ENCODE measurements around the gene CHMP6. TPM values are rescaled to one million over a fixed set of nuclear protein-coding genes. Genes with fewer than 3 reads are reported as not detected.

CHMP6 gene
- total RNA-seq, 4 donors from 2014 or later, result 13.5 to 23.2 (median 16.8) TPM

DNA sequence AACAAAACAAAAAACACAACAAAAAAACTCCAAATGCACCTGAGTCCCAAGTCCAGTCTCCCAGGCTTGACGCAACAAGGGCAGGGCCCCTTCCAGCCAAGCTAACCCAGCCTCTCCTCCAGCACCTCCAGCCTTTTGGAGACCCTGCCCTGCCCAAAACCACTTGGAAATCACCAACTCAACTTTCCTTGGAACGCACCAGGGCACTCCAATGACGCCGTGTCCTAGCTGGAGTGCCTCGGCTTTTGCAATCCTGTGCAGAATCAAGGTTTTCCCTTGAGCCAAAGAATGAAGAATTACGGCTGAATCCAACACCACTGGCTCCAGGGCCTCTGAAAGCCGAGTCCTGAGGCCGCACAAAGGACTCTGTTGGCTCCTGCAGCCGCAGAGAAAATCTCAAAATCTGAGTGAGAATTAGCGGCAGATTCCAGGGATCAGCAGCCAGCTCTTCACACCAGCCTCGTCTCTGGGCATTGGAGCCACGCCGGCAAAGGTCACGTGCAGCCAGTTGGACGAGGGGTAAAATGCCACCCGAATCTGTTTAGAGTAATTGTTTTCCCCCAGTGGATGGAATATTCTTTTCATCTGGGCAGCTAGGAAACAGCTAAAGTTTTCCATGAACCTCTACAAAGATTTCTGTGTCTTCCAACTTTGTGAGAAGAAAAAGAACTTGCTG is 33.6 kb downstream of the CHMP6 start:
- DNase-seq (ENCODE audit: low spot score), result no peak
- TF ChIP-seq, protein P1, sequence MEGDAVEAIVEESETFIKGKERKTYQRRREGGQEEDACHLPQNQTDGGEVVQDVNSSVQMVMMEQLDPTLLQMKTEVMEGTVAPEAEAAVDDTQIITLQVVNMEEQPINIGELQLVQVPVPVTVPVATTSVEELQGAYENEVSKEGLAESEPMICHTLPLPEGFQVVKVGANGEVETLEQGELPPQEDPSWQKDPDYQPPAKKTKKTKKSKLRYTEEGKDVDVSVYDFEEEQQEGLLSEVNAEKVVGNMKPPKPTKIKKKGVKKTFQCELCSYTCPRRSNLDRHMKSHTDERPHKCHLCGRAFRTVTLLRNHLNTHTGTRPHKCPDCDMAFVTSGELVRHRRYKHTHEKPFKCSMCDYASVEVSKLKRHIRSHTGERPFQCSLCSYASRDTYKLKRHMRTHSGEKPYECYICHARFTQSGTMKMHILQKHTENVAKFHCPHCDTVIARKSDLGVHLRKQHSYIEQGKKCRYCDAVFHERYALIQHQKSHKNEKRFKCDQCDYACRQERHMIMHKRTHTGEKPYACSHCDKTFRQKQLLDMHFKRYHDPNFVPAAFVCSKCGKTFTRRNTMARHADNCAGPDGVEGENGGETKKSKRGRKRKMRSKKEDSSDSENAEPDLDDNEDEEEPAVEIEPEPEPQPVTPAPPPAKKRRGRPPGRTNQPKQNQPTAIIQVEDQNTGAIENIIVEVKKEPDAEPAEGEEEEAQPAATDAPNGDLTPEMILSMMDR (IDR thresholded peaks at IDR 0.05), result no peak
- ATAC-seq (ENCODE audit: low FRiP score), result no peak

- DNase-seq (ENCODE audit: low spot score) (no peak), ATAC-seq (ENCODE audit: low FRiP score) (no peak)
- TF ChIP-seq, protein P1 (IDR thresholded peaks at IDR 0.05), result no peak
Observed at GRCh38 chr17:81025741-81026129, 34.1 kb downstream of the CHMP6 start.

DNA sequence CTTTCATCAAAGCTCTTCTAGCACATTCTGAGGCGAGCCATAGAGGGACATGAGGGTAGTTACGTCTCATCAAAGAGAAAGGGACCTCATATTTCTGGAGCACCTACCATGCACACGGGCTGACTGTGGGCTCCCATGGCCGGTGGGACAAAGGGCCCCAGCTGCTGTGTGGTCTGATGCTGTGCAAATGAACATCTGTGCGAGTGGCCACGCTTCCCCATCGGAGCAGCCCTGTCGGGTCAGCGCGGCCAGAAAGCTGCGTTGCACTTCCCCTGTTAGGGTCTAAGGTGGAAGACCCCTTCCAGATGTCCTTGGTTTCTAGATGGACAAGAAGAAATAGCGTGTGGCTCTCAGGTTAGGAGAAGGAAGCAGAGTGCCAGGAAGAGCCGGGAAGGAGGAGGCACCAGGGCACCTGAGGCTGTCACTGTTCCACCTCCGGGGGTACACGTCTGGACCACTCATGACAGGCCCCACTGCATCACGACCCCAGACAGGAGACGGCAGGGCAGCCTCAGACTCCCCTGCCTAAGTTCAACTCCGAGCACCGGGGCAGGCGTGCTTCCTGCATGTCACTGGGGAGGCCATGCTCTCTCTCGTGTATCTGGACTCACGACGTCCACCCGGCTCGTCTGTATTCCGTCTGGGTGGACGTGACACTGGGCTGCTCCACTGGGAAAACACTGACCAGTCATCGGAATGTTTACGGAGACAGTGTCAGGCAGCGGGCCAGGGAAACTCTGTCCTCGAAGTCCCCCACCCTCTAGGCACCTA is 34.8 kb downstream of the CHMP6 start:
- TF ChIP-seq, protein P1 (IDR thresholded peaks at IDR 0.05), result no peak
- DNase-seq (ENCODE audit: low spot score) (no peak), ATAC-seq (ENCODE audit: low FRiP score) (no peak)

DNA sequence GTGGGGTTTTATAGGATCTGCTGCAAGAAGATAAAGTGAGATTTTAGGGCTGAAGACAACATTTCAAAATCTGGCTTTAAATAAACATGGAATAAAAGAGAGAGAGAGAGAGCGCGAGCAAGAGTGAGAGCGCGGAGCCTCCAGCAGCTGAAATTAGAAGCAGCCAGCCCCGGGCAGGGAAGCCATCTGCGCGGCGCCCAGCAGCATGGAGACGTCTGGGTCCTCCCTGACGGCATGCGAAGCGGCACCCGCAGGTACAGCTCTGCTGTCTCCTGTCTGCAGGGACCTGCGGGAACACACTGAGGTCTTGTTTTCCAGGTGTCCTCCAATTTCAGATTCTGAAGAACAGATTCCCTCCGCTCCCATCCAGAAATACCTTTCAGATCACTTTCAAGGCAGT is 35.4 kb downstream of the CHMP6 start:
- DNase-seq (ENCODE audit: low spot score) (no peak), ATAC-seq (ENCODE audit: low FRiP score) (no peak)
- TF ChIP-seq, protein P1 (IDR thresholded peaks at IDR 0.05), result no peak

- DNase-seq (ENCODE audit: low spot score) (no peak), ATAC-seq (ENCODE audit: low FRiP score) (no peak)
- TF ChIP-seq, protein P1 (IDR thresholded peaks at IDR 0.05), result no peak
Observed at GRCh38 chr17:81027591-81028505, 36.2 kb downstream of the CHMP6 start.

GRCh38 chr17:81028506-81028858 is 36.8 kb downstream of the CHMP6 start:
- no peak for ATAC-seq (ENCODE audit: low FRiP score)
- TF ChIP-seq, protein P1 (IDR thresholded peaks at IDR 0.05), result no peak
- no peak for DNase-seq (ENCODE audit: low spot score)

Measured in omental fat pad (tissue), 4 donors.